ENCODE data around the gene UCN2. TPM values are rescaled to one million over a fixed set of nuclear protein-coding genes. Genes with fewer than 3 reads are reported as not detected.
A peak's percentile ranks its signal among the peaks of the same experiment; 100 is the strongest.

The UCN2 gene
- total RNA-seq, 4 donors from 2014 or later: not detected

- TF ChIP-seq POLR2A (IDR thresholded peaks at IDR 0.05): no peak
- no peak for TF ChIP-seq EP300 (IDR thresholded peaks at IDR 0.05; ENCODE audit: low read depth)
- no peak for TF ChIP-seq CTCF (IDR thresholded peaks at IDR 0.05)
- no peak for TF ChIP-seq POLR2AphosphoS5 (IDR thresholded peaks at IDR 0.05)
- H3K4me1 ChIP-seq: peaks cover 5 to 16% (median 13%) of the 10 kb centered on the region in 4 donors
- H3K4me3 ChIP-seq: no peak overlapping the region
- no peak for DNase-seq
- no peaks in the 10 kb centered on the region for H3K9me3 ChIP-seq
- 92% methylated on average over 7 of the region's 11 CpGs; no CpG with 5 or more reads in 1 of the 2 donors for WGBS, 2 donors (ENCODE audit: low coverage in 1 of 2)
- in situ Hi-C loops (cut with MboI; ENCODE audit: low pct_ligation_motif_present in 1 of 4, low pct_unique_long_range_greater_than_20kb in 1 of 4, low sequenced_read_pairs in 3 of 4) (no loop called here), intact Hi-C loops (cut with DNase I; ENCODE audit: low total_unique reads) (no loop called here)
- H3K27me3 ChIP-seq: no peaks in the 10 kb centered on the region
- no peak overlapping the region for H3K27ac ChIP-seq
- H3K36me3 ChIP-seq: no peaks in the 10 kb centered on the region
Observed at GRCh38 chr3:48564667-48565066, 1.1 kb upstream of the UCN2 start.

GRCh38 chr3:48564022-48564421 lies 441 bp upstream of the UCN2 start:
- Histone ChIP-seq H3K36me3 (no peaks in the 10 kb centered on the region), H3K9me3 (no peaks in the 10 kb centered on the region), H3K27ac (no peak overlapping the region), H3K4me1 (peaks cover 5 to 16% (median 13%) of the 10 kb centered on the region in 4 donors), H3K27me3 (no peaks in the 10 kb centered on the region), H3K4me3 (no peak overlapping the region)
- intact Hi-C loops (cut with DNase I; ENCODE audit: low total_unique reads): no loop called here
- TF ChIP-seq CTCF (IDR thresholded peaks at IDR 0.05): no peak
- TF ChIP-seq POLR2A (IDR thresholded peaks at IDR 0.05): no peak
- no peak for TF ChIP-seq EP300 (IDR thresholded peaks at IDR 0.05; ENCODE audit: low read depth)
- TF ChIP-seq POLR2AphosphoS5 (IDR thresholded peaks at IDR 0.05): no peak
- 63% methylated on average over 9 of the region's 10 CpGs; no CpG with 5 or more reads in 1 of the 2 donors for WGBS, 2 donors (ENCODE audit: low coverage in 1 of 2)
- DNase-seq: peak; percentile 37
- in situ Hi-C loops (cut with MboI; ENCODE audit: low pct_ligation_motif_present in 1 of 4, low pct_unique_long_range_greater_than_20kb in 1 of 4, low sequenced_read_pairs in 3 of 4): no loop called here

- 88% methylated on average over 20 of the region's 20 CpGs; no CpG with 5 or more reads in 1 of the 2 donors for WGBS, 2 donors (ENCODE audit: low coverage in 1 of 2)
- intact Hi-C loops (cut with DNase I; ENCODE audit: low total_unique reads) (no loop called here), in situ Hi-C loops (cut with MboI; ENCODE audit: low pct_ligation_motif_present in 1 of 4, low pct_unique_long_range_greater_than_20kb in 1 of 4, low sequenced_read_pairs in 3 of 4) (no loop called here)
- no peak for TF ChIP-seq POLR2AphosphoS5 (IDR thresholded peaks at IDR 0.05)
- no peak for TF ChIP-seq EP300 (IDR thresholded peaks at IDR 0.05; ENCODE audit: low read depth)
- TF ChIP-seq POLR2A (IDR thresholded peaks at IDR 0.05): no peak
- no peak for TF ChIP-seq CTCF (IDR thresholded peaks at IDR 0.05)
- no peak for DNase-seq
- Histone ChIP-seq H3K4me3 (no peak overlapping the region), H3K27me3 (no peaks in the 10 kb centered on the region), H3K27ac (no peak overlapping the region), H3K36me3 (no peaks in the 10 kb centered on the region), H3K9me3 (no peaks in the 10 kb centered on the region), H3K4me1 (peaks cover 5 to 24% (median 16%) of the 10 kb centered on the region in 4 donors)
Observed at GRCh38 chr3:48562367-48563095, 1.1 kb downstream of the UCN2 start.

GRCh38 chr3:48561045-48561736 lies 2.4 kb downstream of the UCN2 start:
- Histone ChIP-seq H3K4me3 (peak overlapping the region in 3 of 4 donors; percentile 7 to 29 (median 11)), H3K9me3 (no peaks in the 10 kb centered on the region), H3K27ac (peak overlapping the region; percentile 44 to 67 (median 50)), H3K4me1 (peaks cover 8 to 33% (median 25%) of the 10 kb centered on the region in 4 donors), H3K27me3 (no peaks in the 10 kb centered on the region), H3K36me3 (no peaks in the 10 kb centered on the region)
- intact Hi-C loops (cut with DNase I; ENCODE audit: low total_unique reads): no loop called here
- TF ChIP-seq POLR2A (IDR thresholded peaks at IDR 0.05) (no peak), POLR2AphosphoS5 (IDR thresholded peaks at IDR 0.05) (no peak), EP300 (IDR thresholded peaks at IDR 0.05; ENCODE audit: low read depth) (no peak), CTCF (IDR thresholded peaks at IDR 0.05) (peak in 1 of 5 experiments; percentile 9)
- 49% methylated on average over 21 of the region's 21 CpGs; no CpG with 5 or more reads in 1 of the 2 donors for WGBS, 2 donors (ENCODE audit: low coverage in 1 of 2)
- in situ Hi-C loops (cut with MboI; ENCODE audit: low pct_ligation_motif_present in 1 of 4, low pct_unique_long_range_greater_than_20kb in 1 of 4, low sequenced_read_pairs in 3 of 4): no loop called here
- peak; percentile 61 for DNase-seq

Data from transverse colon (tissue), 4 donors.